Neural progenitor cell (in vitro differentiated cells): ENCODE measurements around the gene TAF1C.
"Not testable (repeated sequence)": the region's sequence is repeated elsewhere in the genome, so short reads cannot be mapped to it uniquely, and the experiment has no call there.

Experiments used
- CTCF ChIP-seq: fragments of 200-600 bp; sonication (generic); IDR thresholded peaks from 2 replicates; pipeline ENCODE4 v1.5.1; 2017; ENCODE audit warnings: antibody characterized with exemption, mild to moderate bottlenecking
- EZH2 ChIP-seq: fragments of 200-600 bp; sonication (generic); IDR thresholded peaks from 2 replicates; pipeline ENCODE4 v1.6.1; 2017; ENCODE audit warnings: antibody characterized with exemption, mild to moderate bottlenecking, moderate library complexity
- EZH2phosphoT487 ChIP-seq: fragments of 200-600 bp; sonication (generic); IDR thresholded peaks from 2 replicates; pipeline ENCODE4 v1.6.1; 2017; ENCODE audit warnings: antibody characterized with exemption

DNA sequence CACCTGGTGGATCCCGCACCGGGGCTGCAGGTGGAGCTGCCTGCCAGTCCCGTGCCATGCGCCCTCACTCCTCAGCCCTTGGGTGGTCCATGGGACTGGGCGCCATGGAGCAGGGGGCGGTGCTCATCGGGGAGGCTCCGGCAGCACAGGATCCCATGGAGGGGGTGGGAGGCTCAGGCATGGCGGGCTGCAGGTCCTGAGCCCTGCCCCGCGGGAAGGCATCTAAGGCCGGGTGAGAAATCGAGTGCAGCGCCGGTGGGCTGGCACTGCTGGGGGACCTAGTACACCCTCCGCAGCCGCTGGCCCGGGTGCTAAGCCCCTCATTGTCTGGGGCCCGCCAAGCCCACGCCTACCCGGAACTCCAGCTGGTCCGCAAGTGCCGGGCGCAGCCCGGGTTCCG is 17.7 kb upstream of the TAF1C start:
- TF ChIP-seq CTCF, EZH2, EZH2phosphoT487: not testable (repeated sequence)
